NCI-H2081 treated with DMSO at 0.1 percent for 48 hours (cell line): ENCODE results near the gene ANKRD10.
A peak's percentile ranks its signal among the peaks of the same experiment; 100 is the strongest.
"Not testable (repeated sequence)": the region's sequence is repeated elsewhere in the genome, so short reads cannot be mapped to it uniquely, and the experiment has no call there.

Source experiments
- DNase-seq: peaks from one replicate; lab custom pipeline; 2025; lab: John Stamatoyannopoulos, UW

The ANKRD10 gene

GRCh38 chr13:110915057-110915873, at the start of gene ANKRD10:
Gene ANKRD10, minus strand, starts transcription at chr13:110915069. Its CDS starts 135 bp downstream, at chr13:110914934.
- DNase-seq: peak; percentile 65

- DNase-seq: no peak
These were observed 49.6 kb upstream of the ANKRD10 start for GRCh38 chr13:110964229-110965037.

GRCh38 chr13:110963554-110963970, 48.7 kb upstream of the ANKRD10 start:
- DNase-seq: no peak

- DNase-seq: no peak
These were observed 47.1 kb upstream of the ANKRD10 start for GRCh38 chr13:110961959-110962358.

- no peak for DNase-seq
These were observed 45.3 kb upstream of the ANKRD10 start for GRCh38 chr13:110960204-110960603.

- DNase-seq: no peak
These were observed 43.1 kb upstream of the ANKRD10 start for GRCh38 chr13:110957931-110958330.

- no peak for DNase-seq
These were observed 42.5 kb upstream of the ANKRD10 start for GRCh38 chr13:110957181-110957884.

GRCh38 chr13:110956216-110956615, 41.3 kb upstream of the ANKRD10 start:
- not testable (repeated sequence) for DNase-seq

GRCh38 chr13:110955608-110956007, 40.7 kb upstream of the ANKRD10 start:
- not testable (repeated sequence) for DNase-seq

- DNase-seq: not testable (repeated sequence)
These were observed 40.2 kb upstream of the ANKRD10 start for GRCh38 chr13:110955072-110955503.

- DNase-seq: not testable (repeated sequence)
These were observed 39.7 kb upstream of the ANKRD10 start for GRCh38 chr13:110954533-110954920.

- DNase-seq: no peak
These were observed 39.1 kb upstream of the ANKRD10 start for GRCh38 chr13:110953833-110954532.

GRCh38 chr13:110953416-110953815, 38.5 kb upstream of the ANKRD10 start:
- no peak for DNase-seq

- not testable (repeated sequence) for DNase-seq
These were observed 37.3 kb upstream of the ANKRD10 start for GRCh38 chr13:110952135-110952534.

- DNase-seq: no peak
These were observed 36.1 kb upstream of the ANKRD10 start for GRCh38 chr13:110950819-110951570.

GRCh38 chr13:110950356-110950755, 35.5 kb upstream of the ANKRD10 start:
- DNase-seq: no peak

GRCh38 chr13:110949628-110950027, 34.8 kb upstream of the ANKRD10 start:
- no peak for DNase-seq

GRCh38 chr13:110949116-110949515, 34.2 kb upstream of the ANKRD10 start:
- DNase-seq: no peak

- DNase-seq: not testable (repeated sequence)
These were observed 32.5 kb upstream of the ANKRD10 start for GRCh38 chr13:110947338-110947737.

GRCh38 chr13:110945928-110946570, 31.2 kb upstream of the ANKRD10 start:
- no peak for DNase-seq
